Effector memory CD4-positive, alpha-beta T cell (primary cell): ENCODE results near the gene LY86.

Experiments used
- DNase-seq, 3 donors: peaks; one replicate each; pipeline ENCODE4 v3.0.0-alpha.2; 2020
- H3K27ac ChIP-seq: 2 replicates; pipeline ENCODE4 v1.7.0; 2013; ENCODE audit warnings: mild to moderate bottlenecking, low read length, moderate library complexity; ENCODE audit not compliant: insufficient read depth, poor library complexity, severe bottlenecking
- H3K27me3 ChIP-seq: replicated peaks from 2 replicates; pipeline ENCODE4 v1.7.0; 2013; ENCODE audit warnings: mild to moderate bottlenecking, low read length; ENCODE audit not compliant: insufficient read depth, control insufficient read depth, poor library complexity, severe bottlenecking
- H3K36me3 ChIP-seq: 2 replicates; pipeline ENCODE4 v1.7.0; 2013; ENCODE audit warnings: mild to moderate bottlenecking, low read length, moderate library complexity; ENCODE audit not compliant: control insufficient read depth, insufficient read depth
- H3K4me1 ChIP-seq: 2 replicates; pipeline ENCODE4 v1.7.0; 2013; ENCODE audit warnings: low read length, mild to moderate bottlenecking; ENCODE audit not compliant: control insufficient read depth, insufficient read depth, poor library complexity, severe bottlenecking
- H3K4me3 ChIP-seq: 2 replicates; pipeline ENCODE4 v1.7.0; 2013; ENCODE audit warnings: low read length, low read depth, mild to moderate bottlenecking; ENCODE audit not compliant: insufficient read depth, poor library complexity, severe bottlenecking
- H3K9me3 ChIP-seq: 2 replicates; pipeline ENCODE4 v1.7.0; 2013; ENCODE audit warnings: mild to moderate bottlenecking, low read length, moderate library complexity; ENCODE audit not compliant: control insufficient read depth

The LY86 gene

GRCh38 chr6:6556738-6557503 is 31.6 kb upstream of the LY86 start:
- no peaks in the 10 kb centered on the region for H3K36me3 ChIP-seq
- H3K27ac ChIP-seq: no peak overlapping the region
- no peaks in the 10 kb centered on the region for H3K9me3 ChIP-seq
- H3K4me1 ChIP-seq: no peaks in the 10 kb centered on the region
- H3K4me3 ChIP-seq: no peak overlapping the region
- peak in 1 of 3 donors; percentile 8 for DNase-seq
- no peaks in the 10 kb centered on the region for H3K27me3 ChIP-seq

DNA sequence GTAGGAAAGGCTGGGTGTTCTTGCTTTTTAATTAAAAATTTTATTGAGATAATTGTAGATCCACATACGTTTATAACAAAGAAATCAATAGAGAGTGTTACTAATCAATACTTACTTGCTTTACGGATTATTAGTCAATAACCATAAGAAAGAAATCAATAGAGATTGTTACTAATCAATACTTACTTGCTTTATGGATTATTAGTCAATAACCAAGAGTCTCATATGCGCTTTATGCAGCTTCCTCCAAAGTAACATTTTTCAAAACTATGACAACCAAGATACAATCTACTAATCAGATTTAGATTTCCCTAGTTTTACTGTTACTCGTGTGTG is 31.0 kb upstream of the LY86 start:
- Histone ChIP-seq H3K9me3 (no peaks in the 10 kb centered on the region), H3K4me1 (no peaks in the 10 kb centered on the region), H3K36me3 (no peaks in the 10 kb centered on the region), H3K4me3 (no peak overlapping the region), H3K27me3 (no peaks in the 10 kb centered on the region), H3K27ac (no peak overlapping the region)
- no peak for DNase-seq

DNA sequence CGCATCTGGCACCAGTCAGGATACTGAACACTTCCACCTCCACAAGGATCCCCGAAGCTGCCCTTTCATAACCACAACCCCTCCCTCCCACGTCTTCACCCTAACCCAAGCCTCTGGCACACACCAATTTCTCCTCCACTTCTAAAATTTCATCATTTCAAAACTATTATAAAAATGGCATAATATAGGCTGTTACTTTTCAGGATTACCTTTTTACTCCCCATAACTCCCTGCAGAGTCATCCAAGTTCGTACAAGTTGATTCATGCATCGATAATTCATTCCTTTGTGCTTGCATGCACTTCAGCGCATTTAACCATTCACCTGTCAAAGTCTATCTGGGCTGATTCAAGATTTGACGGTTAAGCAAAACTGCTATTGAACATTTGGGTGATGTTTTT is 30.6 kb upstream of the LY86 start:
- H3K4me1 ChIP-seq: no peaks in the 10 kb centered on the region
- H3K4me3 ChIP-seq: no peak overlapping the region
- H3K36me3 ChIP-seq: no peaks in the 10 kb centered on the region
- H3K27ac ChIP-seq: no peak overlapping the region
- H3K27me3 ChIP-seq: no peaks in the 10 kb centered on the region
- no peak for DNase-seq
- no peaks in the 10 kb centered on the region for H3K9me3 ChIP-seq

DNA sequence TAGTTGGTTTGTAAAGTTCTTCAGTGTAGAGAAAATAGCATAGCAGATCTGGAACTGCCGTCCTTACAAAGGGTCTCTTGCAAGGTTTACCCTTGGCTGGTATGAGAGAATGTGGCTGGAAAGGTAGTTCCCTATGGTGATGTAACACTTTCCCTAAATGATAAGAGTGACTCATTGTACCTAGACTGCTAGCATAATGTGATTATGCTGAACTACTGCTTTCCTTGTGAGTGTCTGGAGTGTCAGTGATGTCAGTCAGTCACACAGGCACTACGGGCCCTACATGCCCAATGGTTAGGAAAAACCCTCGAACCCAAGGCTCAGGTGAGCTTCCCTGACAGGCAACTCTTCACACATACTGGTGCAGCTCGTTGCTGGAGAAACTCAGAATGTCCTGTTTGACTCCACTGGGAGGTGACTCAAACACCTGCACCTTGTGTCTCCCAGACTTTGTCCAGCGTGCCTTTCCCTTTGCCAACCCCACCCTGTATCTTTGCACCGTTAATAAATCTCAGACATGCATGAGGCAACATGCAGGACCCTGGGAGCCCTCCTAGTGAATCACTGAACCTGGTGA is 28.4 kb upstream of the LY86 start:
- Histone ChIP-seq H3K9me3 (no peaks in the 10 kb centered on the region), H3K4me3 (no peak overlapping the region), H3K27me3 (no peaks in the 10 kb centered on the region), H3K27ac (no peak overlapping the region), H3K36me3 (no peaks in the 10 kb centered on the region), H3K4me1 (no peaks in the 10 kb centered on the region)
- no peak for DNase-seq

DNA sequence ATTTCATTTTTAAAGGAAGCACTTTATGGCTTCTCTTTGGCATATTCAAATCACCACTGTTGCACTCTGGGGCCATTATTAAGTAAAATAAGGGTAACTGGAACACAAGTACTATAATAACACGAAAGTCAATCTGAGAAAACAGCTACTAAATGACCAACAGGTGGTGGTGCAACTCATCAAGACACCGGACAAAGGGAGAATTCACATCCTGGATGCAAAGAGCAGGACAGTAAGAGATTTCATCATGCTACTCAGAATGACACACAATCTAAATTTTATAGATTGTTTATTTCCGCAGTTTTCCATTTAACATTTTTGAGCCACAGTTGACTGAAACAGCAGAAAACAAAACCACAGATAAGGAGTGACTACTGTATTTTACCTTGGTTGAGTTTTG is 27.6 kb upstream of the LY86 start:
- Histone ChIP-seq H3K4me3 (no peak overlapping the region), H3K27me3 (no peaks in the 10 kb centered on the region), H3K4me1 (no peaks in the 10 kb centered on the region), H3K9me3 (no peaks in the 10 kb centered on the region), H3K27ac (no peak overlapping the region), H3K36me3 (no peaks in the 10 kb centered on the region)
- no peak for DNase-seq

DNA sequence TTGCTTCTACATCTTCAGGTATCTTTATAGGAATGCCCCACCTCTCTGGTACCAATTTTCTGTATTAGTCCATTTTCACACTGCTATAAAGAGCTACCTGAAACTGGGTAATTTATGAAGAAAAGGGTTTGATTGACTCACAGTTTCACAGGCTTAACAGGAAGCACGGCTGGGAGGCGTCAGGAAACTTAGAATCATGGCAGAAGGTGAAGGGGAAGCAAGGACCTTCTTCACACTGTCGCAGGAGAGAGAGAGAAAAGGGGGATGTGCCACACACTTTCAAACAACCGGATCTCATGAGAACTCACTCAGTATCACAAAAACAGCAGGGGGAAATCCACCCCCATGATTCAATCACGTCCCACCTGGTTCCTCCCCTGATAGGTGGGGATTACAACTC is 24.4 kb upstream of the LY86 start:
- Histone ChIP-seq H3K27me3 (no peaks in the 10 kb centered on the region), H3K4me1 (no peaks in the 10 kb centered on the region), H3K36me3 (no peaks in the 10 kb centered on the region), H3K27ac (no peak overlapping the region), H3K9me3 (no peaks in the 10 kb centered on the region), H3K4me3 (no peak overlapping the region)
- DNase-seq: no peak

- Histone ChIP-seq H3K4me1 (no peaks in the 10 kb centered on the region), H3K27ac (no peak overlapping the region), H3K27me3 (no peaks in the 10 kb centered on the region), H3K36me3 (no peaks in the 10 kb centered on the region), H3K9me3 (no peaks in the 10 kb centered on the region), H3K4me3 (no peak overlapping the region)
- no peak for DNase-seq
Observed at GRCh38 chr6:6565069-6565468, 23.5 kb upstream of the LY86 start.

- no peak for DNase-seq
- H3K27me3 ChIP-seq: no peaks in the 10 kb centered on the region
- H3K4me3 ChIP-seq: no peak overlapping the region
- no peaks in the 10 kb centered on the region for H3K36me3 ChIP-seq
- no peak overlapping the region for H3K27ac ChIP-seq
- no peaks in the 10 kb centered on the region for H3K4me1 ChIP-seq
- H3K9me3 ChIP-seq: no peaks in the 10 kb centered on the region
Observed at GRCh38 chr6:6565488-6565887, 23.0 kb upstream of the LY86 start.

DNA sequence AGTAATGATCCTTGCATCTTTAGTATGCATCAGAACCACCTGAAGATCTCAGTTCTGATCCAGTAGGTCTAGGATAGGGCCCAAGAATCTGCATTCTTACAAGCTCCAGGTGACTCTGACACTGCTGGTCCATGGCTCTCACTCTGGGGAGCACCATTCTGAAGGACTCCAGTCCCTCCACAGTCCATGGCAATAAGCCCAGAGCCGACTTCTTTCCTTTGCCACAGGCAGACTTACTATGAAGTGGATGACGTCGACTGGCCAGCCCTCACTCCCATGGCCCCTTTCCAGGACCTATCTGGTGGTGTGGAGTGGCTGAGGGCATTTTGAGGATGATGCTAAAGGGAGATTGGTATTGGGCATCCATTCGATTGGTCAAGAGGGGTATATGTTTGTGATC is 21.8 kb upstream of the LY86 start:
- Histone ChIP-seq H3K4me1 (no peaks in the 10 kb centered on the region), H3K4me3 (no peak overlapping the region), H3K27me3 (no peaks in the 10 kb centered on the region), H3K27ac (no peak overlapping the region), H3K9me3 (no peaks in the 10 kb centered on the region), H3K36me3 (no peaks in the 10 kb centered on the region)
- DNase-seq: no peak

- Histone ChIP-seq H3K36me3 (no peaks in the 10 kb centered on the region), H3K9me3 (no peaks in the 10 kb centered on the region), H3K27me3 (no peaks in the 10 kb centered on the region), H3K4me1 (no peaks in the 10 kb centered on the region), H3K4me3 (no peak overlapping the region), H3K27ac (no peak overlapping the region)
- no peak for DNase-seq
Observed at GRCh38 chr6:6569096-6569810, 19.3 kb upstream of the LY86 start.
